Measurements from ENCODE around the gene RPA1. TPM values are rescaled to one million over a fixed set of nuclear protein-coding genes. Genes with fewer than 3 reads are reported as not detected.

Gene RPA1
- total and polyA plus RNA-seq, 2 of the 4 experiments (the other 2 are of a cell fraction) = 38.4 to 48.2 TPM

GRCh38 chr17:1896243-1897104 is 66.7 kb downstream of the RPA1 start (continued):
- no peak for TF ChIP-seq NFE2L2 (IDR thresholded peaks at IDR 0.05; ENCODE audit: low read depth, low read length)

GRCh38 chr17:1897105-1897656 is 67.4 kb downstream of the RPA1 start:
- Histone ChIP-seq H3K79me1 (ENCODE audit: low read depth in 1 of 2, low read length in 2 of 2) (no peaks in the 10 kb centered on the region), H3K27me3 (ENCODE audit: control insufficient read depth, insufficient read depth, low read length) (no peaks in the 10 kb centered on the region), H3K56ac (ENCODE audit: extremely low read depth, insufficient read depth, low read length) (no peak overlapping the region), H3K18ac (ENCODE audit: low read depth, low read length) (no peak overlapping the region), H3K4ac (ENCODE audit: low read depth, low read length) (no peak overlapping the region), H3K4me3 (ENCODE audit: insufficient read depth, low read depth, low read length) (no peak overlapping the region), H2BK120ac (ENCODE audit: low read depth, low read length) (no peak overlapping the region), H2AK9ac (replicated peaks; ENCODE audit: low read depth, low read length, poor library complexity) (no peak overlapping the region), H3K4me2 (ENCODE audit: low read depth, low read length) (no peak overlapping the region), H2AK5ac (ENCODE audit: low read depth, low read length) (no peak overlapping the region), H2AFZ (replicated peaks; ENCODE audit: low read length, poor library complexity) (no peak overlapping the region), H3K36me3 (ENCODE audit: control insufficient read depth, insufficient read depth, low read length) (peaks cover 33% of the 10 kb centered on the region), H4K5ac (ENCODE audit: low read depth, low read length) (no peak overlapping the region), H3K14ac (replicated peaks; ENCODE audit: low read depth, low read length) (no peak overlapping the region), H3K9me1 (ENCODE audit: insufficient read depth, low read length) (no peaks in the 10 kb centered on the region), H4K8ac (ENCODE audit: low read depth in 2 of 2, low read length in 2 of 2) (no peak overlapping the region), H4K20me1 (ENCODE audit: insufficient read depth, low read length) (no peaks in the 10 kb centered on the region), H4K91ac (ENCODE audit: insufficient read depth, low read depth, low read length) (no peak overlapping the region), H3K9ac (ENCODE audit: low read depth, low read length) (no peak overlapping the region), H3K23ac (ENCODE audit: low read depth, low read length) (no peak overlapping the region), H2BK5ac (ENCODE audit: low read depth, low read length, poor library complexity, severe bottlenecking) (no peak overlapping the region), H2BK15ac (ENCODE audit: low read depth, low read length) (no peak overlapping the region), H3K9me3 (ENCODE audit: control insufficient read depth, insufficient read depth, low read length) (no peaks in the 10 kb centered on the region), H3K27ac (ENCODE audit: insufficient read depth, low read length) (no peak overlapping the region), H3K4me1 (ENCODE audit: control insufficient read depth, insufficient read depth, low read length) (no peaks in the 10 kb centered on the region), H2BK20ac (ENCODE audit: low read depth, low read length) (no peak overlapping the region)
- ATAC-seq (ENCODE audit: low read depth) (no peak), DNase-seq (no peak)
- TSS peak; percentile 96 for BruUV-seq (replicated peaks)
- dilution Hi-C loops (cut with HindIII; ENCODE audit: low sequenced_read_pairs, unreplicated experiment) = no loop called here
- 95% methylated on average over 8 of the region's 18 CpGs; no CpG with 5 or more reads in 1 of the 2 experiments for WGBS, 2 experiments (ENCODE audit: extremely low coverage in 2 of 2, insufficient read length in 1 of 2)
- POLR2A ChIA-PET (ENCODE audit: unreplicated experiment) = no interaction called here
- intact Hi-C loops (cut with micrococcal nuclease) = no loop called here
- CTCF ChIA-PET = no interaction called here
- in situ Hi-C loops (cut with MboI; ENCODE audit: low sequenced_read_pairs) = no loop called here
- TF ChIP-seq CEBPB (IDR thresholded peaks at IDR 0.05; ENCODE audit: low read depth, low read length) (no peak), BHLHE40 (IDR thresholded peaks at IDR 0.05; ENCODE audit: low read depth, low read length) (no peak), MXI1 (IDR thresholded peaks at IDR 0.05; ENCODE audit: borderline replicate concordance, low read depth, low read length) (no peak), ELK1 (IDR thresholded peaks at IDR 0.05; ENCODE audit: borderline replicate concordance, low read depth, low read length) (no peak), CHD1 (IDR thresholded peaks at IDR 0.05; ENCODE audit: low read depth, low read length) (no peak), CTCF (conservative IDR thresholded peaks at IDR 0.05; ENCODE audit: low read depth, low read length) (no peak), MAZ (IDR thresholded peaks at IDR 0.05; ENCODE audit: borderline replicate concordance, low read depth, low read length) (no peak), POLR2A (IDR thresholded peaks at IDR 0.05; ENCODE audit: low read depth, low read length) (no peak), SMC3 (IDR thresholded peaks at IDR 0.05; ENCODE audit: low read depth, low read length) (no peak), FOS (IDR thresholded peaks at IDR 0.05; ENCODE audit: low read depth, low read length) (no peak)
- TF ChIP-seq, protein P1, sequence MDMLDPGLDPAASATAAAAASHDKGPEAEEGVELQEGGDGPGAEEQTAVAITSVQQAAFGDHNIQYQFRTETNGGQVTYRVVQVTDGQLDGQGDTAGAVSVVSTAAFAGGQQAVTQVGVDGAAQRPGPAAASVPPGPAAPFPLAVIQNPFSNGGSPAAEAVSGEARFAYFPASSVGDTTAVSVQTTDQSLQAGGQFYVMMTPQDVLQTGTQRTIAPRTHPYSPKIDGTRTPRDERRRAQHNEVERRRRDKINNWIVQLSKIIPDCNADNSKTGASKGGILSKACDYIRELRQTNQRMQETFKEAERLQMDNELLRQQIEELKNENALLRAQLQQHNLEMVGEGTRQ (IDR thresholded peaks at IDR 0.05; ENCODE audit: low read depth, low read length) = no peak

All from IMR-90 (cell line).